Activated naive CD8-positive, alpha-beta T cell treated with anti-CD3 and anti-CD28 coated beads for 36 hours (primary cell): Measurements from ENCODE around the gene PSTK. TPM values are rescaled to one million over a fixed set of nuclear protein-coding genes. Genes with fewer than 3 reads are reported as not detected.

Source experiments
- DNase-seq: peaks from one replicate; pipeline ENCODE4 v3.0.0; 2021
- H3K27ac Mint-ChIP-seq: one replicate; pipeline ENCODE4 v1.8.0; 2022; ENCODE audit warnings: mild to moderate bottlenecking, moderate library complexity, mixed read lengths
- H3K27me3 Mint-ChIP-seq: one replicate; pipeline ENCODE4 v1.8.0; 2022; ENCODE audit warnings: mild to moderate bottlenecking, mixed read lengths
- H3K36me3 Mint-ChIP-seq: one replicate; pipeline ENCODE4 v1.8.0; 2021; ENCODE audit warnings: mild to moderate bottlenecking, mixed read lengths
- H3K4me1 Mint-ChIP-seq: one replicate; pipeline ENCODE4 v1.8.0; 2021; ENCODE audit warnings: mixed read lengths
- H3K4me3 Mint-ChIP-seq: one replicate; pipeline ENCODE4 v1.8.0; 2022; ENCODE audit warnings: mild to moderate bottlenecking, moderate library complexity, mixed read lengths
- H3K9me3 Mint-ChIP-seq: one replicate; pipeline ENCODE4 v1.8.0; 2022; ENCODE audit warnings: mixed read lengths
- total RNA-seq, 2 experiments: library from RNA; stranded (reverse); gene quantifications; one replicate each; pipeline ENCODE4 v1.2.3, GENCODE V29; 2021

Gene PSTK
- total RNA-seq, 2 experiments from 2014 or later, result 6.0 to 7.3 TPM

DNA sequence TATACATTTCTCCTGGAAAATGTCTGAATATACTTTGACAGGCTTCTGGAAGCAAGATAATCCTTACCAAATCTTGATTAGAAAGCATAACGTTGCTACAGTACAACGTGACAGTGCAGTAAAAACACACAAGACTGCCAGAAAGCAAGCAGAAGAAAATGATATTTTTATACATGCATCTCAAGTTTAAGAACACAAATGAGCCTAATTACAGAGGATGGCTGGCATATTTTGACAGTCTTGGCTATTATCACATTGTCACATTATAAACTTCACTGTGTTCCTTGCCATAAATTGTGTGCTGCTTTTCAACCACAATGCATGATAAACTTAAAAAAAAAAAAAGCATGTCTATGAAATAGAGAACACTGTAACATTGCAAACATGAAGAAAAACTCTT is 24.1 kb downstream of the PSTK start:
- H3K4me1 Mint-ChIP-seq, result peaks cover 46% of the 10 kb centered on the region
- H3K27ac Mint-ChIP-seq, result no peak overlapping the region
- no peak overlapping the region for H3K4me3 Mint-ChIP-seq
- H3K27me3 Mint-ChIP-seq, result no peaks in the 10 kb centered on the region
- H3K36me3 Mint-ChIP-seq, result peaks cover 29% of the 10 kb centered on the region
- no peaks in the 10 kb centered on the region for H3K9me3 Mint-ChIP-seq
- DNase-seq, result no peak

DNA sequence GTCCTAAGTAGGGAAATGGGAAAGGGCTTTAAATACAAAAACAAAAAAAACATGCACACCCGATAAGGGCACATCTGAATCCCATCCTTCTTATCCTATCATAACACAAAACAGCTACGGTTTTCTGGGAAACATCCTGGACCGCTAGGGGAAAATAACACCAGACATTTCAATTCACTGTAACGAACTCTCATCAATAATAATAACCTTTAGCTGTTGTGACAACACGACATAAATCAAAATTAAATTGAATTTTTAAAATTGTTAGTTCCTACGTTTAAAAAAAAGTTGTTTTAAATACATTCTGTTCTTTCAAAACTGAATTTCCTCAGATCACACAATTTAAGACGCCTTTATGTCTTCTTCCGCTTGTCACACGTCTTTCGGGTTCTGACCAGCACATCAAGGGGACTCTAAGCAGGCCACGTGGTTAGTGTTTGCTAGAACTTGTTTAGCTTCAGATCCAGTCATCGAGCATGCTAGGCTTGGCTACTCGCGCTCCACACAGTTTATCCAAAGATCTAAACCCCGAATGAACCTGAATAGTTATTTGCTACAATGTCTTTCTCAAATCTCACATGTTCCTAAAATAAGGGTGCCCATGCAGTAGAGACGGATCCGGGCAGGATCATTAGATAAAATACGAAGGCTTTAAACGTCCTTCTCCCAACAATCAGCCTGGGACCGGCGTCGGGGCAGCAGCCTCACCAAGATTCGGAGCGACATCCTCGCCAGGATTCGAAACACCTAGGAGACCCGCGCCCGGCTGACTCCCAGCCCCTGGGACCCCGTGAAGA is 27.6 kb downstream of the PSTK start:
- H3K27me3 Mint-ChIP-seq, result no peaks in the 10 kb centered on the region

GRCh38 chr10:123008355-123009104 is 28.3 kb downstream of the PSTK start, which contains the start of the genes ACADSB and IKZF5:
Gene ACADSB (plus strand): TSS chr10:123009006. CDS start chr10:123009030, 24 bp downstream.
Gene IKZF5 (minus strand): TSS chr10:123008795. CDS start chr10:122998625, 10,170 bp downstream.
- H3K27ac Mint-ChIP-seq, result peak within 1 kb of the TSS; percentile 94
- peaks cover 37% of the 10 kb centered on the region for H3K4me1 Mint-ChIP-seq
- H3K27me3 Mint-ChIP-seq, result no peaks in the 10 kb centered on the region
- H3K4me3 Mint-ChIP-seq, result peak within 1 kb of the TSS; percentile 95
- H3K9me3 Mint-ChIP-seq, result no peaks in the 10 kb centered on the region
- DNase-seq, result peak; percentile 94
- H3K36me3 Mint-ChIP-seq, result peaks cover 27% of the 10 kb centered on the region

More for the DNA sequence above, 27.6 kb downstream of the PSTK start:
- Mint-ChIP-seq H3K9me3 (no peaks in the 10 kb centered on the region), H3K4me1 (peaks cover 38% of the 10 kb centered on the region), H3K4me3 (peak overlapping the region; percentile 95), H3K36me3 (peaks cover 28% of the 10 kb centered on the region), H3K27ac (peak overlapping the region; percentile 94)
- peak; percentile 42 for DNase-seq

DNA sequence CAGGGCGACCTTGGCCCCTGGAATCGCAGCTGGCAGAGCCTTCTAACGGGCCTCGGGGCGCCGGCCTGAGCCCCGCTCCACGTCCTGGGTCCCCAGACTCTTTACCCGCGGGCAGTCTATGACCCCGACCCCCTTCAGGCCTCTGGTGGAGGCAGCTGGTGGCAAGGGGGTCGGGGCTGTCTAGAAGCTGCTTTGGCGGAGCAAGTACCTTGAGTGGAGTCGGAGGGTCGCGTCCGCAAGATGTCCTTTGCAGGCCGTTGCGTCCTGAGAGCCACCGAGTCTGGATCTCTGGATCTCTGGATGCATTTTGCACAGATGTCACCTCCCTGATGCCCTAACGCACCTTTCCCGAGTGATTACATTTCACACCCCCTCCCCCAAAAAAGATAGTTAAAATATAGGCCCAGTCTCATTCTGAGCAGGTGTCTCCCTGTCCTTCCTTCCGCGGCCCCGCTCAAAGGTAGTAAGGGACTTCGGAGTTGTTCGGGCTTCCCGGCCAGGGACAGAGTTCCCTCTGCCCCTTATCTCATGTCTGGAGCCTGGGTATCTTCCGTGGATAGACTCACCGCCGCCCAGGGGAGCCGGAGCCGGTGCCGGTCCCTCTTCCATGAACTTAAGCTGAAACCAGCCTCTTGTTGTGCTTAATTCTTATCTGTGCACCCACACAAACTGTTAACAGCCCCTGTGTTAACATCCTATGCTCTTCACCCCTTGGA is 29.1 kb downstream of the PSTK start:
- Mint-ChIP-seq H3K27me3 (no peaks in the 10 kb centered on the region), H3K4me1 (peaks cover 31% of the 10 kb centered on the region), H3K9me3 (no peaks in the 10 kb centered on the region), H3K27ac (peak overlapping the region; percentile 94), H3K36me3 (peaks cover 23% of the 10 kb centered on the region), H3K4me3 (peak overlapping the region; percentile 95)
- DNase-seq, result peak; percentile 13

- Mint-ChIP-seq H3K36me3 (peaks cover 15% of the 10 kb centered on the region), H3K4me1 (peaks cover 11% of the 10 kb centered on the region), H3K27ac (no peak overlapping the region), H3K27me3 (no peaks in the 10 kb centered on the region), H3K9me3 (no peaks in the 10 kb centered on the region), H3K4me3 (no peak overlapping the region)
- DNase-seq, result no peak
These were observed 31.8 kb downstream of the PSTK start for GRCh38 chr10:123011987-123012386.

DNA sequence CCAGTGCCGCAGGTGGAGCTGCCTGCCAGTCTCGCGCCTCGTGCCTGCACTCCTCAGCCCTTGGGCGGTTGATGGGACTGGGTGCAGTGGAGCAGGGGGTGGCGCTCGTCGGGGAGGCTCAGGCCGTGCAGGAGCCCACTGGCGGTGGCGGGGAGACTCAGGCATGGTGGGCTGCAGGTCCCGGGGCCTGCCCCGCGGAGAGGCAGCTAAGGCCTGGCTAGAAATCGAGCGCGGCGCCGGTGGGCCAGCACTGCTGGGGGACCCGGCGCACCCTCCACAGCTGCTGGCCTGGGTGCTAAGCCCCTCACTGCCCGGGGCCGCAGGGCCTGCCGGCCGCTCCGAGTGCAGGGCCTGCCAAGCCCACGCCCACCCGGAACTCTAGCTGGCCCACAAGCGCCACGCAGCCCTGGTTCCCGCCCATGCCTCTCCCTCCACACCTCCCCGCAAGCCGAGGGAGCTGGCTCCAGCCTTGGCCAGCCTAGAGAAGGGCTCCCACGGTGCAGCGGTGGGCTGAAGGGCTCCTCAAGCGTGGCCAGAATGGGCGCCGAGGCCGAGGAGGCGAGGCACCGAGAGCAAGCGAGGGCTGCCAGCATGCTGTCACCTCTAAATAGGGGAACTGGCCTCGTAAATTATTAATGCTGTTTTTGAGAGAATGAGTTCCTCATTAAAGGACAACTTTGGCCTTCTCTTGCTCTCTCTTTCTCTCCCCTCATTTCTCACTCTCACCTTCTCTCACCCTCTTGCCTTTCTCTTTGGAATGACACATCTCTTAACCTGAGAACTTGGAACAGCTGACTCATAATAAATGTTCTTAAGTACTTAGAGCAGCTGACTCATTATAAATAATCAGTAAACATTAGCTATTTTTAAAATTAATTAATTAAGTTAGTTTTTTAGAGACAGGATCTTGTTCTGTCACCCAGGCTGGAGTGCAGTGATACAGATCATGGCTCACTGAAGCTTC is 33.5 kb downstream of the PSTK start:
- no peaks in the 10 kb centered on the region for H3K27me3 Mint-ChIP-seq
- no peak for DNase-seq
- H3K36me3 Mint-ChIP-seq, result peaks cover 18% of the 10 kb centered on the region
- no peaks in the 10 kb centered on the region for H3K9me3 Mint-ChIP-seq
- H3K4me3 Mint-ChIP-seq, result no peak overlapping the region
- no peak overlapping the region for H3K27ac Mint-ChIP-seq
- H3K4me1 Mint-ChIP-seq, result peaks cover 9% of the 10 kb centered on the region

DNA sequence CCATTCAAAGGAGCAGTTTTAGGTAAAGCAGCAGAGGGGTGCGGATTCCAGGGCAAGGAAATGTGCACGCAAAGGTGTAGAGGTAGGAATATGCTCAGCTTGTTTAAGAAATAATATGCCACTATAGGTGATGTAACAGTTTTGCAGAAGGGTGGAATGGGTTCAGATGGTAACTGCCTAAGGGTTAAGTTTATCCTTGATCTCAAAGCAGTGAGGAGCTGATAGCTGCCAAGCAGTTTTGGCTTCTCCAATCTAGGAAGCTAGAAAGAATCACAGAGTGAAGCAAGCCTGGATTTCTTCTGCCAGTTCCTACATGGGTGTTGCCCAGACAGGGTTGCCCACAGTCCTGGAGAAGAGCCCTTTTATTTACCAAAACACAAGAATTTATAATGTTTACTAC is 34.6 kb downstream of the PSTK start:
- peaks cover 18% of the 10 kb centered on the region for H3K36me3 Mint-ChIP-seq
- no peaks in the 10 kb centered on the region for H3K9me3 Mint-ChIP-seq
- peaks cover 11% of the 10 kb centered on the region for H3K4me1 Mint-ChIP-seq
- no peak overlapping the region for H3K4me3 Mint-ChIP-seq
- DNase-seq, result no peak
- H3K27ac Mint-ChIP-seq, result no peak overlapping the region
- no peaks in the 10 kb centered on the region for H3K27me3 Mint-ChIP-seq

- H3K4me3 Mint-ChIP-seq, result no peak overlapping the region
These were observed 36.0 kb downstream of the PSTK start for GRCh38 chr10:123016228-123016627.

GRCh38 chr10:123017421-123018165 is 37.4 kb downstream of the PSTK start:
- no peaks in the 10 kb centered on the region for H3K27me3 Mint-ChIP-seq
- no peak overlapping the region for H3K4me3 Mint-ChIP-seq
- H3K27ac Mint-ChIP-seq, result no peak overlapping the region
- no peak for DNase-seq
- peaks cover 7% of the 10 kb centered on the region for H3K36me3 Mint-ChIP-seq
- peaks cover 2% of the 10 kb centered on the region for H3K4me1 Mint-ChIP-seq
- no peaks in the 10 kb centered on the region for H3K9me3 Mint-ChIP-seq

More at GRCh38 chr10:123016228-123016627, 36.0 kb downstream of the PSTK start:
- Mint-ChIP-seq H3K36me3 (peaks cover 16% of the 10 kb centered on the region), H3K27ac (no peak overlapping the region), H3K9me3 (no peaks in the 10 kb centered on the region), H3K4me1 (peaks cover 2% of the 10 kb centered on the region), H3K27me3 (no peaks in the 10 kb centered on the region)
- DNase-seq, result no peak

DNA sequence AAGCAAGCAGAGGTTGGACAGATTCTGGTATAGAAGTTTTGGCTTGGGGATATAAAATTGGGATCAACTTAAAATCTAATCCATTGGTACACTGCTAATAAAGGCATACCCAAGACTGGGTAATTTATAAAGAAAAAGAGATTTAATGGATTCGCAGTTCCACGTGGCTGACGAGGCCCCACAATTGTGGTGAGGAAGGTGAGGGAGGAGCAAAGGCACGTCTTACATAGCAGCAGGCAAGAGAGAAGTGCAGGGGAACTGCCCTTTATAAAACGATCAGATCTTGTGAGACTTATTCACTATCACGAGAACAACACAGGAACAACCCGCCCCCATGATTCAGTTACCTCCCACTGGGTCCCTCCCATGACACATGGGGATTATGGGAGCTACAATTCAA is 38.3 kb downstream of the PSTK start:
- DNase-seq, result no peak
- no peak overlapping the region for H3K4me3 Mint-ChIP-seq
- H3K9me3 Mint-ChIP-seq, result no peaks in the 10 kb centered on the region
- peaks cover 2% of the 10 kb centered on the region for H3K4me1 Mint-ChIP-seq
- H3K27ac Mint-ChIP-seq, result no peak overlapping the region
- no peaks in the 10 kb centered on the region for H3K27me3 Mint-ChIP-seq
- H3K36me3 Mint-ChIP-seq, result peaks cover 4% of the 10 kb centered on the region

GRCh38 chr10:123019264-123019663 is 39.1 kb downstream of the PSTK start:
- no peak overlapping the region for H3K4me3 Mint-ChIP-seq
- peaks cover 4% of the 10 kb centered on the region for H3K36me3 Mint-ChIP-seq
- no peak overlapping the region for H3K27ac Mint-ChIP-seq
- H3K4me1 Mint-ChIP-seq, result peaks cover 3% of the 10 kb centered on the region
- no peak for DNase-seq
- H3K9me3 Mint-ChIP-seq, result no peaks in the 10 kb centered on the region
- no peaks in the 10 kb centered on the region for H3K27me3 Mint-ChIP-seq

DNA sequence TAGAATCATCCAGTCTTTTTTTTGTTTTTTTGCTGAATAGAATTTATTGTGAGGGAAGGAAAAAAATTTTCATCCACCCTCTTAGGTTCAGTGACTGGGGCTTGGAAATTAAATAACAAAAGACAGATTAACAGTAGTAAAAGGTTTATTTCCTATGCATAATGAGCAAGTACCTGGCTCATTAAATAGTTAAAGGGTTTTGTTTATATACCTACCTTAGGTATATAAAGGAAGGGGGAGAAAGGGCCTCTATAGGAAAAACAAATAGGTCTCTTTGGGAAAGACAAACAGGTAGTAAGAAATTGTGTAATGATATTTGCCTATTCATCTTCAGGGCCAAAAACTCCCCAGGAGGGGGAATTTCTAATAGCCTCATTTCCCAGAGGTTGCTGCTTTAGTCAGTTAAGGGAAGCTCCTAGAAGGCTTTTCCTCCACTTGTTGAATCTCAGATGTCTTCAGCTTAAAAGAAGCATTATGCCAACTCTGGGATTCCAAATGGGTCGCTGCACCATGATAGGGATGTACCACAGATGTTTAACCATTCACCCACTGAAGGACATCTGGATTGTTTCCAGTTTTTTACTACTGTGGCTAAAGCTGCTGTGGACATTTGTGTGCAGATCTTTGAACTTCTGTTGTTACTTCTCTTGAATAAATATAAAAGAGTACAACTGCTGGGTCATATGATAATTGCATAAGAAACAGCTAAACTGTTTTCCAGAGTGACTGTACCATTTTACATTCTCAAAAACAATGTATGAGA is 39.9 kb downstream of the PSTK start:
- H3K9me3 Mint-ChIP-seq, result no peaks in the 10 kb centered on the region
- no peak overlapping the region for H3K4me3 Mint-ChIP-seq
- peaks cover 4% of the 10 kb centered on the region for H3K36me3 Mint-ChIP-seq
- H3K27ac Mint-ChIP-seq, result no peak overlapping the region
- no peaks in the 10 kb centered on the region for H3K27me3 Mint-ChIP-seq
- H3K4me1 Mint-ChIP-seq, result peaks cover 5% of the 10 kb centered on the region
- DNase-seq, result no peak

- peaks cover 5% of the 10 kb centered on the region for H3K4me1 Mint-ChIP-seq
- H3K9me3 Mint-ChIP-seq, result no peaks in the 10 kb centered on the region
- H3K36me3 Mint-ChIP-seq, result peaks cover 4% of the 10 kb centered on the region
- H3K4me3 Mint-ChIP-seq, result no peak overlapping the region
- no peak for DNase-seq
- no peak overlapping the region for H3K27ac Mint-ChIP-seq
- H3K27me3 Mint-ChIP-seq, result no peaks in the 10 kb centered on the region
These were observed 41.3 kb downstream of the PSTK start for GRCh38 chr10:123021517-123021916.
